ENCODE measurements around the gene TMX1.

DNA sequence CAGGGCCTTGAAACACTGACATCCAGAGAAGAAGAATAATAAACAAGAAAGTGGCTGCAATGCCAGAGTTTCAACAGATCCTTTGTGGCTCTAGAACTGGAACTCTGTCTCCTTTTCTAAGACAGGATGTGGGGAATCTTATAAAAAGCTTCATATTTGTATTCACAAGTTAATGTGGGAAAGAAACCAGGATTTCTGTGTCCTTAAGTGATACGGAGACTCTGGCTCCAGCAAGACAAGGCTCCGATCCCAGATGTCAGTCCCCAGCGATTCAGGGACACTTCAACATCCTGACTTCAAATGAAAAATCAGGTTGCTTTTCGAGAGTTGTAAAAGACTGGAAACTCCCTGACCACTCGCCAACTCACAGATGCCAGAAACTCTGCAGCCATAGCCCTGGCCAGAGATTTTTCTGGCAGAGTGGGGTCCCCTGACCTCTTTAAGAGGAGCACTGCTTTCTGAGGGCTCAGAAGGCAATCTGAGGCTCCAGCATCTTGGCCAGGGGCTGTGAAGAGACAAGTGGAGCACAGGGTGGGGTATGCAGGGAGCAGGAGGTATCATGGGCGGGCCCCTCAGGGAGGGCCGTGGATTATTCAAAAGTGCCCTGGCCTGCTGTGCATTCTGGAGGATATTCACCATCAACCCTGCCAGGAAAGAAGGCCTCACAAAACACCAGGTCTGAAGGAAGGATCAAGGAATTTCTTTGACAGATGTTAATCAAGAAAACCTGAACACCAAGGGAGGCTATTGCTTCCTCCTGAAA, 53.3 kb downstream of the TMX1 start:
- TF ChIP-seq, protein P1, sequence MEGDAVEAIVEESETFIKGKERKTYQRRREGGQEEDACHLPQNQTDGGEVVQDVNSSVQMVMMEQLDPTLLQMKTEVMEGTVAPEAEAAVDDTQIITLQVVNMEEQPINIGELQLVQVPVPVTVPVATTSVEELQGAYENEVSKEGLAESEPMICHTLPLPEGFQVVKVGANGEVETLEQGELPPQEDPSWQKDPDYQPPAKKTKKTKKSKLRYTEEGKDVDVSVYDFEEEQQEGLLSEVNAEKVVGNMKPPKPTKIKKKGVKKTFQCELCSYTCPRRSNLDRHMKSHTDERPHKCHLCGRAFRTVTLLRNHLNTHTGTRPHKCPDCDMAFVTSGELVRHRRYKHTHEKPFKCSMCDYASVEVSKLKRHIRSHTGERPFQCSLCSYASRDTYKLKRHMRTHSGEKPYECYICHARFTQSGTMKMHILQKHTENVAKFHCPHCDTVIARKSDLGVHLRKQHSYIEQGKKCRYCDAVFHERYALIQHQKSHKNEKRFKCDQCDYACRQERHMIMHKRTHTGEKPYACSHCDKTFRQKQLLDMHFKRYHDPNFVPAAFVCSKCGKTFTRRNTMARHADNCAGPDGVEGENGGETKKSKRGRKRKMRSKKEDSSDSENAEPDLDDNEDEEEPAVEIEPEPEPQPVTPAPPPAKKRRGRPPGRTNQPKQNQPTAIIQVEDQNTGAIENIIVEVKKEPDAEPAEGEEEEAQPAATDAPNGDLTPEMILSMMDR (conservative IDR thresholded peaks at IDR 0.05 in 1 of 2, IDR thresholded peaks at IDR 0.05 in 1 of 2; ENCODE audit: extremely low read depth in 1 of 2, insufficient read depth in 1 of 2, low read depth in 1 of 2, low read length in 2 of 2), result no peak
- TF ChIP-seq EZH2 (IDR thresholded peaks at IDR 0.05; ENCODE audit: borderline replicate concordance, low read length), result no peak

Data from mammary epithelial cell (primary cell).